IPS-NIHi11 (cell line): Measurements from ENCODE around the gene ATF6.
"Not testable (repeated sequence)": the region's sequence is repeated elsewhere in the genome, so short reads cannot be mapped to it uniquely, and the experiment has no call there.

Source experiments
- DNase-seq: peaks from one replicate; pipeline ENCODE4 v3.0.0; 2012; ENCODE audit warnings: mixed read lengths, low spot score

ATF6 gene

GRCh38 chr1:161766102-161766981 is at the start of gene ATF6:
Gene ATF6 (plus strand): TSS chr1:161766320. CDS start chr1:161766361, 41 bp downstream.
- peak; percentile 73 for DNase-seq

- DNase-seq = no peak
Measured at GRCh38 chr1:161718559-161719324, 47.4 kb upstream of the ATF6 start.

- DNase-seq = no peak
Measured at GRCh38 chr1:161719325-161719611, 46.9 kb upstream of the ATF6 start.

GRCh38 chr1:161720422-161720821 is 45.7 kb upstream of the ATF6 start:
- DNase-seq = no peak

- DNase-seq = no peak
Measured at GRCh38 chr1:161720956-161721737, 45.0 kb upstream of the ATF6 start, which contains the start of gene FCRLB. Gene FCRLB (plus strand): TSS chr1:161721544. CDS start chr1:161722673, 1,129 bp downstream.

- no peak for DNase-seq
Measured at GRCh38 chr1:161721738-161722343, 44.3 kb upstream of the ATF6 start.

- DNase-seq = no peak
Measured at GRCh38 chr1:161722406-161722805, 43.7 kb upstream of the ATF6 start.

- DNase-seq = peak; percentile 35
Measured at GRCh38 chr1:161723459-161724141, 42.5 kb upstream of the ATF6 start.

- not testable (repeated sequence) for DNase-seq
Measured at GRCh38 chr1:161725258-161725907, 40.7 kb upstream of the ATF6 start.

- peak; percentile 35 for DNase-seq
Measured at GRCh38 chr1:161725908-161726472, 40.1 kb upstream of the ATF6 start.

- peak; percentile 87 for DNase-seq
Measured at GRCh38 chr1:161726473-161727255, 39.5 kb upstream of the ATF6 start.

- peak; percentile 28 for DNase-seq
Measured at GRCh38 chr1:161727256-161727924, 38.7 kb upstream of the ATF6 start.

- DNase-seq = no peak
Measured at GRCh38 chr1:161728376-161729226, 37.5 kb upstream of the ATF6 start.

- DNase-seq = no peak
Measured at GRCh38 chr1:161730050-161730564, 36.0 kb upstream of the ATF6 start.

- no peak for DNase-seq
Measured at GRCh38 chr1:161731241-161731640, 34.9 kb upstream of the ATF6 start.

GRCh38 chr1:161731981-161732718 is 34.0 kb upstream of the ATF6 start:
- no peak for DNase-seq

- no peak for DNase-seq
Measured at GRCh38 chr1:161733526-161733925, 32.6 kb upstream of the ATF6 start.
